Measurements from ENCODE around the gene SMIM41. TPM values are rescaled to one million over a fixed set of nuclear protein-coding genes. Genes with fewer than 3 reads are reported as not detected.

The SMIM41 gene
- polyA plus RNA-seq, 3 donors, result not detected

- Histone ChIP-seq H3K36me3 (replicated peaks in 1 of 2; ENCODE audit: control insufficient read depth in 1 of 2, insufficient read depth in 2 of 2, low read length in 2 of 2) (peaks cover 54 to 63% of the 10 kb centered on the region in 2 donors), H3K4me3 (replicated peaks in 1 of 3; ENCODE audit: low read depth in 2 of 3, low read length in 3 of 3) (no peak overlapping the region), H3K4me2 (replicated peaks; ENCODE audit: extremely low read depth, low read length, poor library complexity, severe bottlenecking) (no peak overlapping the region), H2AFZ (ENCODE audit: insufficient read depth, low read depth, low read length, poor library complexity, severe bottlenecking) (no peak overlapping the region), H3K9ac (ENCODE audit: insufficient read depth, low read length, poor library complexity, severe bottlenecking) (no peak overlapping the region), H3K4me1 (ENCODE audit: control insufficient read depth in 1 of 2, insufficient read depth in 2 of 2, low read length in 2 of 2) (peaks cover 13 to 18% of the 10 kb centered on the region in 2 donors), H3K79me2 (ENCODE audit: insufficient read depth, low read length) (peaks cover 13% of the 10 kb centered on the region), H4K20me1 (ENCODE audit: insufficient read depth, low read length) (peaks cover 45% of the 10 kb centered on the region), H3K27me3 (ENCODE audit: control insufficient read depth in 2 of 2, insufficient read depth in 2 of 2, low read length in 2 of 2) (no peaks in the 10 kb centered on the region), H3K9me3 (replicated peaks in 1 of 2; ENCODE audit: control insufficient read depth in 1 of 2, insufficient read depth in 1 of 2, low read length in 2 of 2) (no peaks in the 10 kb centered on the region), H3K27ac (ENCODE audit: low read depth in 1 of 2, low read length in 2 of 2) (no peak overlapping the region)
- Mint-ChIP-seq H3K4me3 (no peak overlapping the region), H3K36me3 (peaks cover 58 to 60% of the 10 kb centered on the region in 2 donors), H3K27ac (no peak overlapping the region), H3K4me1 (peaks cover 25% of the 10 kb centered on the region), H3K27me3 (ENCODE audit: low read depth in 3 of 3) (peaks cover 0 to 3% (median 0%) of the 10 kb centered on the region in 3 donors), H3K9me3 (no peaks in the 10 kb centered on the region)
- TF ChIP-seq, protein P1, sequence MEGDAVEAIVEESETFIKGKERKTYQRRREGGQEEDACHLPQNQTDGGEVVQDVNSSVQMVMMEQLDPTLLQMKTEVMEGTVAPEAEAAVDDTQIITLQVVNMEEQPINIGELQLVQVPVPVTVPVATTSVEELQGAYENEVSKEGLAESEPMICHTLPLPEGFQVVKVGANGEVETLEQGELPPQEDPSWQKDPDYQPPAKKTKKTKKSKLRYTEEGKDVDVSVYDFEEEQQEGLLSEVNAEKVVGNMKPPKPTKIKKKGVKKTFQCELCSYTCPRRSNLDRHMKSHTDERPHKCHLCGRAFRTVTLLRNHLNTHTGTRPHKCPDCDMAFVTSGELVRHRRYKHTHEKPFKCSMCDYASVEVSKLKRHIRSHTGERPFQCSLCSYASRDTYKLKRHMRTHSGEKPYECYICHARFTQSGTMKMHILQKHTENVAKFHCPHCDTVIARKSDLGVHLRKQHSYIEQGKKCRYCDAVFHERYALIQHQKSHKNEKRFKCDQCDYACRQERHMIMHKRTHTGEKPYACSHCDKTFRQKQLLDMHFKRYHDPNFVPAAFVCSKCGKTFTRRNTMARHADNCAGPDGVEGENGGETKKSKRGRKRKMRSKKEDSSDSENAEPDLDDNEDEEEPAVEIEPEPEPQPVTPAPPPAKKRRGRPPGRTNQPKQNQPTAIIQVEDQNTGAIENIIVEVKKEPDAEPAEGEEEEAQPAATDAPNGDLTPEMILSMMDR (IDR thresholded peaks at IDR 0.05), result no peak
- WGBS (ENCODE audit: insufficient coverage), result 100% methylated on average over 3 of the region's 3 CpGs
- DNase-seq, result no peak
- intact Hi-C loops (cut with micrococcal nuclease), result no loop called here
Observed at GRCh38 chr12:52078276-52078675, 1.2 kb upstream of the SMIM41 start.

DNA sequence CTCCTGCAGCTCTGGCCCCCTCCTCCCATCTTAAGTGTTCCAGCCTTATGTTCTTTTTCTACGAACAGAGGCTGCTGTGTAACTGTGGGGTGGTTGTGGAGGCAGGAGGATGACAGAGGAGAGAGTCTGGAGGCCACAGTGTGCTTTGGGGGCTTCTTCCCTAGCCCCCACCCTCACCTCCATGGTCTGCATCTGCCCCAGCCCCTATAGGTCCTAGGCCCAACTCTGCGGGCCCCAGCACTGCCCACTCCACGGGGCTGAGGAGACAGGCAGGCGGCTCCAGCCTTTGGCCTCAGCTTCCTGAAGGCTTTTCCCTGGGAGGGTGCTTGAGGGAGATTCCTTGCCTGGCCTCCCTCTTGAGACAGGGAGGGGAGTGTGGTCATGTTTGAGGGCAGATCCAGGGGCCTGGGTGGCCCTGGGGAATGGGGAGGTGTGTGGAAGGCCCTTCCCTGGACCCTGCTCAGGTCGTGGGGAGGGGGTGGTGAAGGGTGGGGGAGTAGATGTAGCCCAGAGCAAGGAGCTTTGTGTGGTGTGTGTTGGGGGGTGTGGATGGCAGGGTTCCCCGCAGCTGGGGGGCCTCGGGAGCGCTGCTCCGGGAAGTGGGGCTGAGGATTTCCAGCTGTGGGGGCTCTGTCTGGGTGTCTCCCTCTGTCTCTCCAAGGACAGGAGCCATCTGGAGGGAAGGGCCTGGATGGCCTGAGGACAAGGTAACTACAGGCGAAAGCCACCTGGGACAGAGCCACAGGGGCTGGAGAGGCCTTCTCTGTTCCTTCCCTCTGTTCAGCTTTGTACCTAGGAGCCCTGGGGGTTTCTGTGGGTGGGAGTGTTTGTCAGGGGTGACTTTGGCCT, 1.1 kb downstream of the SMIM41 start:
- Histone ChIP-seq H3K36me3 (replicated peaks in 1 of 2; ENCODE audit: control insufficient read depth in 1 of 2, insufficient read depth in 2 of 2, low read length in 2 of 2) (peaks cover 33 to 39% of the 10 kb centered on the region in 2 donors), H3K79me2 (ENCODE audit: insufficient read depth, low read length) (no peaks in the 10 kb centered on the region), H3K4me2 (replicated peaks; ENCODE audit: extremely low read depth, low read length, poor library complexity, severe bottlenecking) (no peak overlapping the region), H3K4me1 (ENCODE audit: control insufficient read depth in 1 of 2, insufficient read depth in 2 of 2, low read length in 2 of 2) (peaks cover 15 to 18% of the 10 kb centered on the region in 2 donors), H3K27ac (ENCODE audit: low read depth in 1 of 2, low read length in 2 of 2) (no peak overlapping the region), H3K27me3 (ENCODE audit: control insufficient read depth in 2 of 2, insufficient read depth in 2 of 2, low read length in 2 of 2) (no peaks in the 10 kb centered on the region), H3K9me3 (replicated peaks in 1 of 2; ENCODE audit: control insufficient read depth in 1 of 2, insufficient read depth in 1 of 2, low read length in 2 of 2) (no peaks in the 10 kb centered on the region), H2AFZ (ENCODE audit: insufficient read depth, low read depth, low read length, poor library complexity, severe bottlenecking) (no peak overlapping the region), H3K4me3 (replicated peaks in 1 of 3; ENCODE audit: low read depth in 2 of 3, low read length in 3 of 3) (no peak overlapping the region), H4K20me1 (ENCODE audit: insufficient read depth, low read length) (peaks cover 22% of the 10 kb centered on the region), H3K9ac (ENCODE audit: insufficient read depth, low read length, poor library complexity, severe bottlenecking) (no peak overlapping the region)
- no peaks in the 10 kb centered on the region for H3K9me3 Mint-ChIP-seq
- peaks cover 18% of the 10 kb centered on the region for H3K4me1 Mint-ChIP-seq
- peak overlapping the region in 1 of 7 donors; percentile 30 for H3K27ac Mint-ChIP-seq
- intact Hi-C loops (cut with micrococcal nuclease), result no loop called here
- TF ChIP-seq, protein P1 (IDR thresholded peaks at IDR 0.05), result no peak
- no peak overlapping the region for H3K4me3 Mint-ChIP-seq
- H3K27me3 Mint-ChIP-seq (ENCODE audit: low read depth in 3 of 3), result peaks cover under 1 to 5% (median 4%) of the 10 kb centered on the region in 3 donors
- 97% methylated on average over 7 of the region's 10 CpGs for WGBS (ENCODE audit: insufficient coverage)
- peaks cover 36 to 37% of the 10 kb centered on the region in 2 donors for H3K36me3 Mint-ChIP-seq
- no peak for DNase-seq

Data from CD14-positive monocyte (primary cell).